GM19025 (cell line): Measurements from ENCODE around the gene CORO2A.

ENCODE experiments used
- ATAC-seq: cut with Tn5 transposase; IDR thresholded peaks from one replicate; pipeline ENCODE4 v1.9.1; 2021; ENCODE audit warnings: mild to moderate bottlenecking, low read depth, moderate library complexity; ENCODE audit not compliant: unreplicated experiment

The CORO2A gene

GRCh38 chr9:98193336-98193944, 1.0 kb upstream of the CORO2A start:
- ATAC-seq: no peak

- ATAC-seq: no peak
Measured at GRCh38 chr9:98191671-98192502, 550 bp downstream of the CORO2A start.

GRCh38 chr9:98191181-98191608, 1.2 kb downstream of the CORO2A start:
- no peak for ATAC-seq

GRCh38 chr9:98190757-98191105, 1.7 kb downstream of the CORO2A start:
- no peak for ATAC-seq

- no peak for ATAC-seq
Measured at GRCh38 chr9:98189412-98189811, 3.0 kb downstream of the CORO2A start.

- no peak for ATAC-seq
Measured at GRCh38 chr9:98187926-98188325, 4.5 kb downstream of the CORO2A start.

GRCh38 chr9:98186236-98186635, 6.2 kb downstream of the CORO2A start:
- no peak for ATAC-seq

- ATAC-seq: no peak
Measured at GRCh38 chr9:98185611-98186171, 6.7 kb downstream of the CORO2A start.

GRCh38 chr9:98185021-98185567, 7.3 kb downstream of the CORO2A start:
- ATAC-seq: no peak

- ATAC-seq: no peak
Measured at GRCh38 chr9:98184326-98184725, 8.1 kb downstream of the CORO2A start.

GRCh38 chr9:98182889-98183599, 9.4 kb downstream of the CORO2A start:
- no peak for ATAC-seq

GRCh38 chr9:98182069-98182820, 10.2 kb downstream of the CORO2A start:
- ATAC-seq: no peak

GRCh38 chr9:98181746-98182068, 10.7 kb downstream of the CORO2A start:
- ATAC-seq: no peak

- ATAC-seq: no peak
Measured at GRCh38 chr9:98180996-98181395, 11.4 kb downstream of the CORO2A start.

GRCh38 chr9:98178874-98179850, 13.3 kb downstream of the CORO2A start:
- ATAC-seq: no peak

GRCh38 chr9:98176391-98177259, 15.8 kb downstream of the CORO2A start:
- ATAC-seq: no peak

- ATAC-seq: no peak
Measured at GRCh38 chr9:98175762-98176161, 16.7 kb downstream of the CORO2A start.

- ATAC-seq: no peak
Measured at GRCh38 chr9:98175028-98175569, 17.3 kb downstream of the CORO2A start.
